GM21447 (cell line): ENCODE measurements around the gene E2F4.

Experiments used
- ATAC-seq: cut with Tn5 transposase; IDR thresholded peaks from one replicate; pipeline ENCODE4 v1.9.1; 2021; ENCODE audit not compliant: unreplicated experiment

Gene E2F4

GRCh38 chr16:67173808-67174705 lies 17.9 kb upstream of the E2F4 start:
- peak; percentile 34 for ATAC-seq

GRCh38 chr16:67174706-67175231 lies 17.2 kb upstream of the E2F4 start:
- ATAC-seq: no peak

- ATAC-seq: no peak
These were observed 15.3 kb upstream of the E2F4 start for GRCh38 chr16:67176662-67177061.

DNA sequence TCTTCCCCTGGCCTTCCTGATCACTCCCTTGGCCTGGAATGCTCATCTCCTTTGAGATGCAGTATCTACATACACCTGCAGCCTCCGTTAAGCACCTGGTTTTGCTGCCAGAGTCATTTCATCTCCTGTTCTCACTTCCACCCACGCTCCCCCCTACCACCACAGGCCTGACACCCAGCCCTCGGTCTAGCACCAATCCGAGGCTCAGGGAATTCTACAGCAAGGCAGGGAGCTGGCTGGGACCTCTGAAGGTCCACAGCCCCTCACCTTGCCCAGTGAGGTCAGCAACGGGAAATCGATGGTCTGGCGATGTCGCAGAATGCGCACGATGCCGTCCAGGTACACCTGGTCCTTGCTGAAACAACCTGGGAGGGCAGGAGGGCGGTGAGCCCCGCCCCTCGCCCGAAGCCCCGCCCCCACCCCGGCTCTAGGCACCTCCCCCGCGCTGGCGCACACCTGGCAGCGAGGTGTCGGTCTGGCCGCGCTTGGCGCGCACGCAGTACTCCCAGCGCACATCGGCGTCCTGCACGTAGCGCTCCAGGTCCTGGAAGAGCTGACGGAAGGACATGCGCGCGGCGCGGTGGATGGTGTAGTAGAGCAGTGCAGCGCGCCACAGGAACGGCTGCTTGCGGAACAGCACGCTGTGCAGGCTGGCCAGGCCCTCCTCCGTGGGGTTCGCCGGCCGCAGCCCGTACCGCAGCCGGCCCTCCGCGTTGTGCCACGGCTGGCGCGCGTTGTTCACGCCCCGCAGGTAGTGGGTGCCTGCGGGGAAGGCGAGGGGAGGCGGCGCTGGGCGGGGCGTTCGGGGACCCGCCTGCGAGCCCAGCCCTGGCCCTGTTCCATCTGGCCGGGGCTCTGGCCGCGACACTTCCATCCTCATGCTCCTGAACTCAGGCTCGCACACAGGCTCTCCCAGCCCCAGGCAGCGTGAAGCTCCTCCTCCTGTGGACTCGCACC lies 13.9 kb upstream of the E2F4 start:
- ATAC-seq: no peak

DNA sequence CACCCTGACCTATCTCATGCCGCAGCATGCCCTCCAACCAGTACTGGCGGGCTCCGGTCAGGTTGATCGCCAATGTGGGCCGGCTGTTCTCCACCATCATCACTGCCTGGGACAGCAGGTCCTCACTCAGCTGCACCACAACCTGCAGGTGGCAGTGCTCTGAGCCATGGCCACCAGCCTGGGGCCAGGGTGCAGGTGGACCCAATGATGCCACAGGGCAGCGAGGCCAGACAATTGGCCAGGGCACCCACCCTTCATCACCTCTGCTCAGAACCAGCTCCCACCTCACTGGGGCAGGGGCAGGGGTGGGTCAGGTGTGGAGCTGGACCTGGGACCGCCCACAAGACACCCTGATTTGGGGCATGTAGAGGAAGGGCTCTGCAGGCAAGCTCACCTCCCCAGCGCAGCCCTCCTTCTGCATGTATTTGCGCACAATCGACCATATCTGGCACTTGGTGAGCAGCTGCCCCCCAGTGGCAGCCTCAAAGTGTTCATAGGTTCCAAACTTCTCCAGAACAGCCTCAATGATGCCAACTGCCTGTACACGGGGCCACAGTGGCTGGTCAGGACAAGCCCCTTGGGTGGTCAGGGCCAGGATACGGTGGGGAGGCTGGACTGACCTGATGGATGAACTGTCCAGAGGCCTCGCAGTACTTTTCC lies 12.4 kb upstream of the E2F4 start:
- ATAC-seq: no peak

GRCh38 chr16:67180166-67180565 lies 11.8 kb upstream of the E2F4 start:
- ATAC-seq: no peak

- no peak for ATAC-seq
These were observed 10.6 kb upstream of the E2F4 start for GRCh38 chr16:67181346-67181745.

GRCh38 chr16:67182288-67182687 lies 9.7 kb upstream of the E2F4 start:
- no peak for ATAC-seq

- ATAC-seq: no peak
These were observed 8.7 kb upstream of the E2F4 start for GRCh38 chr16:67183284-67183626.

- peak; percentile 97 for ATAC-seq
These were observed 8.1 kb upstream of the E2F4 start, which contains the start of gene MATCAP1 for GRCh38 chr16:67183627-67184452. Gene MATCAP1, minus strand, starts transcription at chr16:67183963. Its CDS starts 3,353 bp downstream, at chr16:67180610.

- no peak for ATAC-seq
These were observed 7.4 kb upstream of the E2F4 start for GRCh38 chr16:67184453-67184994.

- no peak for ATAC-seq
These were observed 6.8 kb upstream of the E2F4 start for GRCh38 chr16:67184995-67185650.

GRCh38 chr16:67185651-67186134 lies 6.3 kb upstream of the E2F4 start:
- ATAC-seq: no peak

DNA sequence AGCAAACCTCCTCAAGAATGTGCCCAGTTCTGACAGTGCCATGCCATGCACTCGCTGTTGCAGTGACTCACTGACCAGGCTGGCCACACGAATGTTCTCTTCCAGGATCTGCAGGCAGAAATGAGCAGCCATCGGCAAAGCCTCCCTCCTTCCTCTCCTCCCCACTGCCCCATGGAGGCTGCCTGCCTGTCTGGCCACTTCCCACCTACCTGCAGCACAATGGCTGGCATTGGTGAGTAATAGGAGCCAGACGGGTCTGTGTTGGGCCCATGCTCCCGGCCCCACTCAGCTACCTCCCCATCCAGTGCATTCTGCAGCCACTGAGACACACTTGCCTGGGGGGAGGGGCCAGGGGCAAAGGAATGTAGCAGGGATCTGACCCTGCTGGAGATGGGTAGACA lies 5.4 kb upstream of the E2F4 start:
- ATAC-seq: no peak

DNA sequence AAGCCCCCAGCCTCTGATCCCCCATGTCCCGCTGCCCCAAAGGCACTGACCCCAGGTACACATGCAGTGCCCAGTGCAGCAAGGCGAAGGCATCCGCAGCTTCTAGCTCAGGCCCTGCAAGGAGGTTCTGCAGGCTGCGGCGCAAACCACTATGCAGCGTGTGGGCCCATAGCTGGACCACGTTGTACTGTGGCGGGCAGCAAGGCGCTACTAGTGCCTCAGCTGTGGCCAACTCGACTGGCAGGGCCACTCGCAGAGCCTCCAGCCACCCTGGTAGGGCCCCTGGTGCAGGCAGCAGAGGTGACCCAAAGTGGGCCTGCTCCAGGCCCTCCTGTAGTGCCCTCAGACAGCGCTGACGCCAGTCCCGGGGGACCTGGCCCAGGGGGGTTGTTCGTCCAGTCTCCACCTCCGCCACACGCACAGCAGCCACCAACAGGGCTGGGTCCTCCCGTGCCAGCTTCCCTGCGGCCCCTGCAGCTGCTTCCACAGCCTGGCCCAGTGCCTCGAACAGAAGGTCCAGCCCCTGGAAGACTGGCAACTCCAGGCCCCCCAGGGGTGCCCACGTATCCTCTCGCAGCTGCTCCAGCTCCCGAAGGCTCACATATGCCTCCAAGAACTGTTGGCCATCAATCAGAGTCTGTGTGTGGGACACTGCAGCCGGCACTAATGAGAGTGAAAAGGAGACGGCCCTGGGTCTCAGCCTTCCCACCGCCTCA lies 4.6 kb upstream of the E2F4 start:
- no peak for ATAC-seq

DNA sequence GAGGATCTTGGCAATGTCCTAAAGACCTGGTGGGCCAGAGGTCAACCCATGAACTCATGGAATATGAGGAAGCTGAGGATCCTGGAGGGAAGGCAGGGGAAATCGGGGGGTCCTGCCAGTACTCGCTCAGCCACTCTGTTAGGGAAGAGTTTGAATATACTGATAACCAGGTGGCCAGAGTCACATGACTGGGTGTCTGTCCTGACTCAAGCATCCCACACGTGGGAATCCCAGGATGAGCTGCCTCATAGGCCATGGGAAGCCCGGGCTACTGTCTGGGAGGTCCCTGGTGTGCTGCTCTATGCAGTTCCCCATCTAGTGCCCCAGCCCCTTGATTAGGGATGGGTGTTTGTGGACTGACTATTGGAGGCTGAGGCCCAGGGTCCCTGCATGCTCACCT lies 3.6 kb upstream of the E2F4 start:
- no peak for ATAC-seq

DNA sequence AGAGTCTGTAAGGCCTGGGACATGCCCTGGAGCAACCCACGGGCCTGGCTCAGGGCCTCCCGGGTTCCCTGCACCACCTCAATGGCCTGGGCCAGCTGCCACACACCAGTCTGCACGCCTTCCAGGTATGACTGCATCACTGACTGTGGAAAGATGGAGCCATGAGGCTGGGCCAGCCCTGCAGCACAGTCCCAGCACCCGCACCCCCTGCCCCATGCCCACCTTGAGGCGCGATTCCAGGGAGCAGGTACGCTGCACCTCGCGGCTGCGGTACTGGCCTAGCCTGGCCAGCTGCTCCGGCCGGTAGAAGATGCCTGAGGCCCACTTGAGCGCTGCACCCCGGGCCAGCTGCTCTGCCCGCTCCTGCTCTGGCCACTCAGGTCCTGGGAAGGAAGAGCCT lies 3.2 kb upstream of the E2F4 start:
- no peak for ATAC-seq

- ATAC-seq: no peak
These were observed 1.9 kb upstream of the E2F4 start, which contains the start of gene EXOC3L1 for GRCh38 chr16:67190041-67190440. Gene EXOC3L1, minus strand, starts transcription at chr16:67190136. Its CDS starts 460 bp downstream, at chr16:67189676.
